K562 (cell line): ENCODE data around the gene EDARADD. TPM values are rescaled to one million over a fixed set of nuclear protein-coding genes. Genes with fewer than 3 reads are reported as not detected.
A peak's percentile ranks its signal among the peaks of the same experiment; 100 is the strongest.

Experiments used
- AFF4 ChIP-seq: sonication (generic); formaldehyde crosslinking; IDR thresholded peaks from 2 replicates; pipeline ENCODE4 v1.8.0; 2023; ENCODE audit warnings: mild to moderate bottlenecking, missing genetic modification reagents
- ATF6 ChIP-seq: sonication (generic); formaldehyde crosslinking; IDR thresholded peaks from 2 replicates; pipeline ENCODE4 v1.4.0; 2020; ENCODE audit warnings: mild to moderate bottlenecking, missing genetic modification reagents
- ESRRA ChIP-seq: fragments of 450-650 bp; IDR thresholded peaks from 2 replicates; pipeline ENCODE4 v1.6.1; 2014; ENCODE audit warnings: low read depth, mild to moderate bottlenecking, moderate library complexity, borderline replicate concordance
- PREB ChIP-seq: sonication (generic); formaldehyde crosslinking; IDR thresholded peaks from 2 replicates; pipeline ENCODE4 v1.8.1; 2023; ENCODE audit warnings: mild to moderate bottlenecking, missing genetic modification reagents
- ZBTB11 ChIP-seq, 3 experiments: fragments of 200-800 bp in 1 of 3; fragments of 250-450 bp in 1 of 3; fragments of 450-650 bp in 1 of 3; sonication (Bioruptor Pico) in 1 of 3; sonication (Bioruptor generic) in 1 of 3; formaldehyde crosslinking in 1 of 3; IDR thresholded peaks; 2 replicates each; pipeline versions ENCODE4 v1.6.1 to v1.8.0; 2016 to 2022; ENCODE audit warnings: mild to moderate bottlenecking in 2 of 3, missing genetic modification characterization in 2 of 3, missing compliant biosample characterization in 1 of 3, moderate library complexity in 1 of 3
- polyA plus RNA-seq, 8 experiments: library from polyadenylated mRNA; depleted of rRNA in 4 of 8; stranded (reverse) in 5 of 8; unstranded in 3 of 8; fragments of >200 nt; fragmentation: Nextera tagmentation in 2 of 8; fragmentation: Illumina TruSeq in 1 of 8; extraction: Ambion mirVana in 2 of 8; extraction: Trizol in 1 of 8; gene quantifications; 2 replicates each; pipeline versions ENCODE4 v1.2.1 to v1.2.3, GENCODE V29; 2011 to 2014; ENCODE audit warnings: inconsistent platforms in 1 of 8, missing spikeins in 1 of 8
- total RNA-seq, 7 experiments: library from RNA; depleted of rRNA in 6 of 7; stranded (reverse); fragments of >200 nt in 6 of 7; fragmentation: Illumina TruSeq in 2 of 7; extraction: Trizol in 2 of 7; gene quantifications; 2 replicates each; pipeline versions ENCODE4 v1.2.1 to v1.2.3, GENCODE V29; 2011 to 2021; ENCODE audit warnings: low replicate concordance in 1 of 7
- TF ChIP-seq, protein P1 (sequence below): fragments of 450-650 bp; IDR thresholded peaks from 2 replicates; pipeline ENCODE4 v1.6.1; 2014; ENCODE audit warnings: low read depth, mild to moderate bottlenecking, moderate library complexity, borderline replicate concordance
- TF ChIP-seq, protein P2 (sequence below): IDR thresholded peaks from 2 replicates; pipeline ENCODE4 v1.6.1; 2014; ENCODE audit warnings: antibody characterized with exemption

The EDARADD gene
- total and polyA plus RNA-seq, 9 of the 15 experiments (the other 6 are each of a cell fraction or from before 2014, with no cell fraction given), result 0.46 to 32.4 (median 20.6) TPM

GRCh38 chr1:236393681-236394481 lies at the start of gene EDARADD (continued):
- no peak for TF ChIP-seq AFF4 (CRISPR knock-in tag)
- TF ChIP-seq PREB (CRISPR knock-in tag), result no peak
- TF ChIP-seq ZBTB11 (CRISPR knock-in tag; IDR thresholded peaks at IDR 0.05), result peak in 1 of 3 experiments; percentile 28; a peak in 1 of 6 replicates
- no peak for TF ChIP-seq ATF6
- TF ChIP-seq, protein P1, sequence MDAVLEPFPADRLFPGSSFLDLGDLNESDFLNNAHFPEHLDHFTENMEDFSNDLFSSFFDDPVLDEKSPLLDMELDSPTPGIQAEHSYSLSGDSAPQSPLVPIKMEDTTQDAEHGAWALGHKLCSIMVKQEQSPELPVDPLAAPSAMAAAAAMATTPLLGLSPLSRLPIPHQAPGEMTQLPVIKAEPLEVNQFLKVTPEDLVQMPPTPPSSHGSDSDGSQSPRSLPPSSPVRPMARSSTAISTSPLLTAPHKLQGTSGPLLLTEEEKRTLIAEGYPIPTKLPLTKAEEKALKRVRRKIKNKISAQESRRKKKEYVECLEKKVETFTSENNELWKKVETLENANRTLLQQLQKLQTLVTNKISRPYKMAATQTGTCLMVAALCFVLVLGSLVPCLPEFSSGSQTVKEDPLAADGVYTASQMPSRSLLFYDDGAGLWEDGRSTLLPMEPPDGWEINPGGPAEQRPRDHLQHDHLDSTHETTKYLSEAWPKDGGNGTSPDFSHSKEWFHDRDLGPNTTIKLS, result no peak
- TF ChIP-seq, protein P2, sequence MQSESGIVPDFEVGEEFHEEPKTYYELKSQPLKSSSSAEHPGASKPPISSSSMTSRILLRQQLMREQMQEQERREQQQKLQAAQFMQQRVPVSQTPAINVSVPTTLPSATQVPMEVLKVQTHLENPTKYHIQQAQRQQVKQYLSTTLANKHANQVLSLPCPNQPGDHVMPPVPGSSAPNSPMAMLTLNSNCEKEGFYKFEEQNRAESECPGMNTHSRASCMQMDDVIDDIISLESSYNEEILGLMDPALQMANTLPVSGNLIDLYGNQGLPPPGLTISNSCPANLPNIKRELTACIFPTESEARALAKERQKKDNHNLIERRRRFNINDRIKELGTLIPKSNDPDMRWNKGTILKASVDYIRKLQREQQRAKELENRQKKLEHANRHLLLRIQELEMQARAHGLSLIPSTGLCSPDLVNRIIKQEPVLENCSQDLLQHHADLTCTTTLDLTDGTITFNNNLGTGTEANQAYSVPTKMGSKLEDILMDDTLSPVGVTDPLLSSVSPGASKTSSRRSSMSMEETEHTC, result no peak
- TF ChIP-seq ESRRA, result peak; percentile 37; the same call in 1 of the 2 replicates
